Measurements from ENCODE around the gene PTPRT. TPM values are rescaled to one million over a fixed set of nuclear protein-coding genes. Genes with fewer than 3 reads are reported as not detected.

The PTPRT gene
- total RNA-seq, 1 donor from 2014 or later = not detected

- no peak for DNase-seq (ENCODE audit: low read depth)
These were observed 636.3 kb downstream of the PTPRT start for GRCh38 chr20:42553374-42553773.

GRCh38 chr20:42549496-42549895 is 640.2 kb downstream of the PTPRT start:
- no peak for DNase-seq (ENCODE audit: low read depth)

GRCh38 chr20:42544926-42545325 is 644.8 kb downstream of the PTPRT start:
- DNase-seq (ENCODE audit: low read depth) = no peak

- DNase-seq (ENCODE audit: low read depth) = no peak
These were observed 656.9 kb downstream of the PTPRT start for GRCh38 chr20:42532831-42533230.

GRCh38 chr20:42531508-42531961 is 658.2 kb downstream of the PTPRT start:
- DNase-seq (ENCODE audit: low read depth) = no peak

- peak; percentile 1 for DNase-seq (ENCODE audit: low read depth)
These were observed 658.8 kb downstream of the PTPRT start for GRCh38 chr20:42530855-42531448.

- DNase-seq (ENCODE audit: low read depth) = no peak
These were observed 659.5 kb downstream of the PTPRT start for GRCh38 chr20:42530191-42530590.

- no peak for DNase-seq (ENCODE audit: low read depth)
These were observed 665.6 kb downstream of the PTPRT start for GRCh38 chr20:42524058-42524457.

GRCh38 chr20:42516692-42517091 is 673.0 kb downstream of the PTPRT start:
- DNase-seq (ENCODE audit: low read depth) = no peak

GRCh38 chr20:42510686-42511085 is 679.0 kb downstream of the PTPRT start:
- no peak for DNase-seq (ENCODE audit: low read depth)

- DNase-seq (ENCODE audit: low read depth) = no peak
These were observed 681.8 kb downstream of the PTPRT start for GRCh38 chr20:42507874-42508273.

- DNase-seq (ENCODE audit: low read depth) = no peak
These were observed 683.3 kb downstream of the PTPRT start for GRCh38 chr20:42506397-42506796.

- no peak for DNase-seq (ENCODE audit: low read depth)
These were observed 687.1 kb downstream of the PTPRT start for GRCh38 chr20:42502591-42502990.

- DNase-seq (ENCODE audit: low read depth) = no peak
These were observed 693.1 kb downstream of the PTPRT start for GRCh38 chr20:42496595-42496994.

- peak; percentile 0 for DNase-seq (ENCODE audit: low read depth)
These were observed 695.4 kb downstream of the PTPRT start for GRCh38 chr20:42494290-42494689.

GRCh38 chr20:42493001-42493400 is 696.7 kb downstream of the PTPRT start:
- DNase-seq (ENCODE audit: low read depth) = no peak

GRCh38 chr20:42492290-42492689 is 697.4 kb downstream of the PTPRT start:
- DNase-seq (ENCODE audit: low read depth) = no peak

- no peak for DNase-seq (ENCODE audit: low read depth)
These were observed 704.1 kb downstream of the PTPRT start for GRCh38 chr20:42485556-42485955.

- DNase-seq (ENCODE audit: low read depth) = no peak
These were observed 704.8 kb downstream of the PTPRT start for GRCh38 chr20:42484790-42485375.

GRCh38 chr20:42484335-42484734 is 705.4 kb downstream of the PTPRT start:
- DNase-seq (ENCODE audit: low read depth) = no peak

GRCh38 chr20:42483730-42484303 is 705.9 kb downstream of the PTPRT start:
- DNase-seq (ENCODE audit: low read depth) = no peak

- DNase-seq (ENCODE audit: low read depth) = no peak
These were observed 706.9 kb downstream of the PTPRT start for GRCh38 chr20:42482808-42483207.

GRCh38 chr20:42475773-42476172 is 713.9 kb downstream of the PTPRT start:
- no peak for DNase-seq (ENCODE audit: low read depth)

GRCh38 chr20:42474646-42475045 is 715.1 kb downstream of the PTPRT start:
- no peak for DNase-seq (ENCODE audit: low read depth)
